HCT116 (cell line): ENCODE results near the gene MALSU1. TPM values are rescaled to one million over a fixed set of nuclear protein-coding genes. Genes with fewer than 3 reads are reported as not detected.

Experiments
- ATAC-seq: fragments of 200-7000 bp; cut with Tn5 transposase; 2 replicates; pipeline ENCODE4 v1.9.1; 2020; ENCODE audit warnings: mild to moderate bottlenecking, moderate library complexity
- BruUV-seq: library from RNA; stranded (reverse); fragments of 400-500 nt; replicated peaks from 2 replicates; lab custom pipeline; 2021; lab: Mats Ljungman, UMichigan
- CTCF ChIA-PET: fragments of 300-600 bp; sonication (Branson Sonifier 250); formaldehyde crosslinking; loops from one replicate; lab custom pipeline; 2021; ENCODE audit warnings: antibody characterized with exemption; lab: Charles Lee
- POLR2A ChIA-PET: fragments of 300-600, 350-600 bp; sonication (Branson Sonifier 250); formaldehyde crosslinking; loops from one replicate; lab custom pipeline; 2021; ENCODE audit warnings: antibody characterized with exemption; lab: Charles Lee
- RAD21 ChIA-PET, 2 experiments: fragments of 300-600 bp; sonication (Branson Sonifier 250); formaldehyde crosslinking; loops; one replicate each; lab custom pipeline; 2023; ENCODE audit warnings: low total read pairs in 2 of 2; ENCODE audit not compliant: uncharacterized antibody in 2 of 2, unreplicated experiment in 2 of 2, low non-redundant PET in 1 of 2; lab: Charles Lee
- DNase-seq: peaks from one replicate; pipeline ENCODE4 v3.0.0-alpha.2; 2010; ENCODE audit warnings: low read depth, low spot score
- H2AFZ ChIP-seq: fragments of 200-600 bp; shearing (Covaris generic), sonication (generic); 2 replicates; pipeline ENCODE4 v1.6.1; 2017; ENCODE audit warnings: low read depth, mixed run types, mixed read lengths, antibody characterized with exemption, low read length; ENCODE audit not compliant: poor library complexity, severe bottlenecking
- H3K27ac ChIP-seq: 2 replicates; pipeline ENCODE4 v1.5.1; 2012; ENCODE audit warnings: low read depth, low read length
- H3K27me3 ChIP-seq: fragments of 200-600 bp; sonication (generic); 2 replicates; pipeline ENCODE4 v1.6.1; 2016; ENCODE audit warnings: mixed run types, low read length, mixed read lengths; ENCODE audit not compliant: insufficient read depth
- H3K36me3 ChIP-seq, 2 experiments: fragments of 200-500 bp in 1 of 2; fragments of 200-600 bp in 1 of 2; sonication (Bioruptor generic) in 1 of 2; sonication (generic) in 1 of 2; 2 replicates each; pipeline versions ENCODE4 v1.5.1 to v1.6.1; 2014 to 2016; ENCODE audit warnings: low read length in 2 of 2, inconsistent platforms in 1 of 2, mixed read lengths in 1 of 2, mixed run types in 1 of 2; ENCODE audit not compliant: insufficient read depth in 2 of 2, control insufficient read depth in 1 of 2
- H3K4me1 ChIP-seq, 2 experiments: fragments of 200-600 bp in 1 of 2; sonication (generic) in 1 of 2; 2 replicates each; pipeline versions ENCODE4 v1.5.1 to v1.6.1; 2012 to 2017; ENCODE audit warnings: low read length in 2 of 2, inconsistent platforms in 1 of 2, mild to moderate bottlenecking in 1 of 2, mixed read lengths in 1 of 2, mixed run types in 1 of 2, moderate library complexity in 1 of 2; ENCODE audit not compliant: insufficient read depth in 2 of 2, control insufficient read depth in 1 of 2
- H3K4me2 ChIP-seq: fragments of 200-600 bp; sonication (generic); 2 replicates; pipeline ENCODE4 v1.6.1; 2017; ENCODE audit warnings: mixed run types, low read length, mixed read lengths
- H3K4me3 ChIP-seq, 2 experiments: fragments of 200-600 bp in 1 of 2; sonication (generic) in 1 of 2; replicated peaks in 1 of 2; 2 replicates each; pipeline ENCODE4 v1.5.1; 2011 to 2016; ENCODE audit warnings: low read length in 2 of 2, control low read depth in 1 of 2, low read depth in 1 of 2, mild to moderate bottlenecking in 1 of 2, mixed read lengths in 1 of 2, mixed run types in 1 of 2
- H3K79me2 ChIP-seq: fragments of 200-600 bp; sonication (generic); 2 replicates; pipeline ENCODE4 v1.6.1; 2017; ENCODE audit warnings: mild to moderate bottlenecking, mixed run types, low read length, moderate library complexity, mixed read lengths; ENCODE audit not compliant: insufficient read depth
- H3K9ac ChIP-seq: fragments of 200-600 bp; sonication (generic); 2 replicates; pipeline ENCODE4 v1.6.1; 2016; ENCODE audit warnings: low read length, mixed read lengths
- H3K9me2 ChIP-seq: fragments of 200-600 bp; sonication (generic), shearing (Covaris generic); 2 replicates; pipeline ENCODE4 v1.6.1; 2017; ENCODE audit warnings: mixed run types, mild to moderate bottlenecking, moderate library complexity; ENCODE audit not compliant: insufficient read depth
- H3K9me3 ChIP-seq, 2 experiments: fragments of 200-500 bp in 1 of 2; fragments of 200-600 bp in 1 of 2; sonication (Bioruptor generic) in 1 of 2; sonication (generic) in 1 of 2; 2 replicates each; pipeline ENCODE4 v1.6.1; 2014 to 2017; ENCODE audit warnings: low read length in 2 of 2, mixed read lengths in 2 of 2, inconsistent platforms in 1 of 2, low read depth in 1 of 2, mild to moderate bottlenecking in 1 of 2, mixed run types in 1 of 2, moderate library complexity in 1 of 2; ENCODE audit not compliant: control insufficient read depth in 1 of 2, insufficient read depth in 1 of 2
- H4K20me1 ChIP-seq: fragments of 200-600 bp; sonication (generic), shearing (Covaris generic); 2 replicates; pipeline ENCODE4 v1.6.1; 2017; ENCODE audit warnings: mixed run types, mild to moderate bottlenecking, moderate library complexity; ENCODE audit not compliant: insufficient read depth
- CEBPB ChIP-seq: IDR thresholded peaks from 2 replicates; pipeline ENCODE4 v1.6.1; 2012; ENCODE audit warnings: low read depth
- CTCF ChIP-seq, 3 experiments: fragments of 200-600 bp in 1 of 3; sonication (generic) in 1 of 3; IDR thresholded peaks in 2 of 3; conservative IDR thresholded peaks in 1 of 3; 2 replicates each; pipeline ENCODE4 v1.5.1; 2012 to 2017; ENCODE audit warnings: low read depth in 2 of 3, low read length in 2 of 3, antibody characterized with exemption in 1 of 3, borderline replicate concordance in 1 of 3, control low read depth in 1 of 3, mild to moderate bottlenecking in 1 of 3, mixed read lengths in 1 of 3, mixed run types in 1 of 3, moderate library complexity in 1 of 3; ENCODE audit not compliant: insufficient read depth in 1 of 3
- EGR1 ChIP-seq: IDR thresholded peaks from 2 replicates; pipeline ENCODE4 v1.6.1; 2012; ENCODE audit warnings: low read depth
- ELF1 ChIP-seq: IDR thresholded peaks from 2 replicates; pipeline ENCODE4 v1.6.1; 2012; ENCODE audit warnings: low read depth, borderline replicate concordance
- EZH2 ChIP-seq: fragments of 200-600 bp; sonication (generic); IDR thresholded peaks from 2 replicates; pipeline ENCODE4 v1.6.1; 2017; ENCODE audit warnings: antibody characterized with exemption, mixed run types
- EZH2phosphoT487 ChIP-seq: fragments of 200-600 bp; IDR thresholded peaks from 2 replicates; pipeline ENCODE4 v1.6.1; 2018; ENCODE audit warnings: antibody characterized with exemption, borderline replicate concordance
- JUND ChIP-seq: IDR thresholded peaks from 2 replicates; pipeline ENCODE4 v1.6.1; 2012
- POLR2A ChIP-seq: IDR thresholded peaks from 2 replicates; pipeline ENCODE4 v1.7.0; 2011; ENCODE audit warnings: borderline replicate concordance; ENCODE audit not compliant: insufficient read depth, insufficient read length; ENCODE audit errors: extremely low read depth
- POLR2AphosphoS5 ChIP-seq: IDR thresholded peaks from 2 replicates; pipeline ENCODE4 v1.6.1; 2011; ENCODE audit warnings: mild to moderate bottlenecking, low read depth, low read length, moderate library complexity
- SIN3A ChIP-seq: IDR thresholded peaks from 2 replicates; pipeline ENCODE4 v1.6.1; 2012; ENCODE audit warnings: low read depth
- SP1 ChIP-seq: IDR thresholded peaks from 2 replicates; pipeline ENCODE4 v1.6.1; 2012; ENCODE audit warnings: low read depth
- SRF ChIP-seq: IDR thresholded peaks from 2 replicates; pipeline ENCODE4 v1.6.1; 2012; ENCODE audit warnings: low read depth
- YY1 ChIP-seq: IDR thresholded peaks from 2 replicates; pipeline ENCODE4 v1.6.1; 2011; ENCODE audit warnings: low read length, low read depth, moderate library complexity, mild to moderate bottlenecking; ENCODE audit not compliant: insufficient replicate concordance; ENCODE audit errors: extremely low read depth
- ZBTB33 ChIP-seq: IDR thresholded peaks from 2 replicates; pipeline ENCODE4 v1.6.1; 2011; ENCODE audit warnings: mild to moderate bottlenecking, low read length, moderate library complexity; ENCODE audit not compliant: insufficient replicate concordance; ENCODE audit errors: extremely low read depth
- intact Hi-C: fragments of 100-400 bp; cut with micrococcal nuclease; formaldehyde crosslinking; loops from 2 replicates; pipeline ENCODE4 v1.10.0; 2022
- total RNA-seq: library from RNA; stranded (reverse); gene quantifications from one replicate; pipeline ENCODE4 v1.2.1, GENCODE V29; 2021; ENCODE audit not compliant: unreplicated experiment

Gene MALSU1
- total RNA-seq, 1 experiment from 2014 or later: 105 TPM

- no peaks in the 10 kb centered on the region for H3K79me2 ChIP-seq
- intact Hi-C loops: no loop called here
- TF ChIP-seq POLR2A (no peak), EZH2phosphoT487 (no peak), SRF (no peak), EGR1 (no peak), EZH2 (no peak)
- no peak overlapping the region for H3K27ac ChIP-seq
- peaks cover 4 to 31% of the 10 kb centered on the region in 2 experiments; a peak in 3 of 4 replicates for H3K4me1 ChIP-seq
- ChIA-PET RAD21 (no interaction called here), POLR2A (no interaction called here), CTCF (no interaction called here)
- no peaks in the 10 kb centered on the region for H3K9me2 ChIP-seq
- BruUV-seq: no TSS peak
- DNase-seq: no peak
- H3K36me3 ChIP-seq: no peaks in the 10 kb centered on the region
- H3K4me3 ChIP-seq: no peak overlapping the region
- H4K20me1 ChIP-seq: no peaks in the 10 kb centered on the region
- no peak overlapping the region for H3K4me2 ChIP-seq
- no peak overlapping the region for H3K9ac ChIP-seq
- ATAC-seq: no peak
- H3K27me3 ChIP-seq: no peaks in the 10 kb centered on the region
- no peaks in the 10 kb centered on the region for H3K9me3 ChIP-seq
- H2AFZ ChIP-seq: no peak overlapping the region
Observed at GRCh38 chr7:23290993-23291392, 8.1 kb upstream of the MALSU1 start.

- DNase-seq (no peak), ATAC-seq (no peak)
- no peaks in the 10 kb centered on the region for H3K27me3 ChIP-seq
- no peak overlapping the region for H3K4me2 ChIP-seq
- POLR2A ChIA-PET: no interaction called here
- H3K36me3 ChIP-seq: no peaks in the 10 kb centered on the region
- no peak overlapping the region for H3K27ac ChIP-seq
- RAD21 ChIA-PET: no interaction called here
- intact Hi-C loops: no loop called here
- no peaks in the 10 kb centered on the region for H3K79me2 ChIP-seq
- no peak overlapping the region for H3K9ac ChIP-seq
- no peaks in the 10 kb centered on the region for H3K9me3 ChIP-seq
- H3K4me1 ChIP-seq: peaks cover 4 to 31% of the 10 kb centered on the region in 2 experiments; a peak in 3 of 4 replicates
- H3K4me3 ChIP-seq: no peak overlapping the region
- no peaks in the 10 kb centered on the region for H4K20me1 ChIP-seq
- H2AFZ ChIP-seq: peak overlapping the region; percentile 41
- CTCF ChIA-PET: no interaction called here
- no TSS peak for BruUV-seq
- H3K9me2 ChIP-seq: no peaks in the 10 kb centered on the region
- no peak for TF ChIP-seq ELF1
- no peak for TF ChIP-seq CEBPB
- TF ChIP-seq SRF: no peak
- no peak for TF ChIP-seq JUND
- TF ChIP-seq ZBTB33: no peak
- no peak for TF ChIP-seq POLR2AphosphoS5
- no peak for TF ChIP-seq EZH2phosphoT487
- no peak for TF ChIP-seq CTCF (IDR thresholded peaks at IDR 0.05 in 2 of 3, conservative IDR thresholded peaks at IDR 0.05 in 1 of 3; ENCODE audit: borderline replicate concordance in 1 of 3, insufficient read depth in 1 of 3, low read depth in 2 of 3, low read length in 2 of 3)
- TF ChIP-seq SIN3A: no peak
- no peak for TF ChIP-seq YY1
- no peak for TF ChIP-seq SP1
- no peak for TF ChIP-seq POLR2A
Observed at GRCh38 chr7:23291957-23292560, 7.1 kb upstream of the MALSU1 start.
